H1 (cell line): Measurements from ENCODE around the gene RRAS2. TPM values are rescaled to one million over a fixed set of nuclear protein-coding genes. Genes with fewer than 3 reads are reported as not detected.

Experiments used
- EP300 ChIP-seq, 2 experiments: IDR thresholded peaks; 1 replicate in 1 of 2; 2 replicates in 1 of 2; pipeline ENCODE4 v1.6.1; 2011 to 2012; ENCODE audit warnings: low read depth in 2 of 2, low read length in 2 of 2, mild to moderate bottlenecking in 2 of 2, borderline replicate concordance in 1 of 2, inconsistent platforms in 1 of 2, moderate library complexity in 1 of 2
- EZH2 ChIP-seq: fragments of 200-600 bp; sonication (generic); IDR thresholded peaks from 2 replicates; pipeline ENCODE4 v1.7.1; 2012; ENCODE audit warnings: low read depth, mild to moderate bottlenecking, moderate library complexity, low read length, inconsistent platforms; ENCODE audit not compliant: severe bottlenecking
- KDM5A ChIP-seq: fragments of 200-600 bp; IDR thresholded peaks from 2 replicates; pipeline ENCODE4 v1.7.1; 2012; ENCODE audit warnings: mild to moderate bottlenecking, low read length, inconsistent platforms, mixed read lengths
- RBBP5 ChIP-seq: IDR thresholded peaks from 2 replicates; pipeline ENCODE4 v1.7.1; 2012; ENCODE audit warnings: low read depth, mild to moderate bottlenecking, inconsistent platforms, low read length, moderate library complexity, borderline replicate concordance
- SUZ12 ChIP-seq: fragments of 200-600 bp; sonication (generic); IDR thresholded peaks from 2 replicates; pipeline ENCODE4 v1.6.1; 2012; ENCODE audit warnings: mild to moderate bottlenecking, inconsistent platforms, low read length, moderate library complexity, mixed read lengths
- polyA plus RNA-seq, 7 experiments: library from polyadenylated mRNA; depleted of rRNA in 3 of 7; stranded (reverse) in 5 of 7; unstranded in 2 of 7; fragments of >200 nt in 5 of 7; fragments of 200-250 nt in 2 of 7; gene quantifications; 1 replicate in 5 of 7; 2 replicates in 1 of 7; 4 replicates in 1 of 7; pipeline versions ENCODE4 v1.2.1 to v1.2.3, GENCODE V29; 2011 to 2013; ENCODE audit warnings: missing spikeins in 2 of 7, mixed read lengths in 2 of 7
- total RNA-seq: library from RNA; stranded (reverse); fragmentation: NEBNext Ultra II Directional; extraction: Animal tissue kit (Norgen Biotek cat#: 25700); gene quantifications from 2 replicates; pipeline ENCODE4 v1.2.1, GENCODE V29; 2021
- TF ChIP-seq, protein P1 (sequence below), 3 experiments: IDR thresholded peaks; 1 replicate in 2 of 3; 2 replicates in 1 of 3; pipeline versions ENCODE4 v1.5.1 to v1.6.1; 2011; ENCODE audit warnings: low read length in 3 of 3, mild to moderate bottlenecking in 3 of 3, inconsistent platforms in 2 of 3, low read depth in 1 of 3, moderate library complexity in 1 of 3; ENCODE audit not compliant: insufficient read depth in 1 of 3; ENCODE audit errors: control extremely low read depth in 1 of 3

RRAS2 gene
- total and polyA plus RNA-seq, 2 of the 8 experiments (the other 6 are each of a cell fraction or from before 2014, with no cell fraction given), result 72.3 to 234 TPM

DNA sequence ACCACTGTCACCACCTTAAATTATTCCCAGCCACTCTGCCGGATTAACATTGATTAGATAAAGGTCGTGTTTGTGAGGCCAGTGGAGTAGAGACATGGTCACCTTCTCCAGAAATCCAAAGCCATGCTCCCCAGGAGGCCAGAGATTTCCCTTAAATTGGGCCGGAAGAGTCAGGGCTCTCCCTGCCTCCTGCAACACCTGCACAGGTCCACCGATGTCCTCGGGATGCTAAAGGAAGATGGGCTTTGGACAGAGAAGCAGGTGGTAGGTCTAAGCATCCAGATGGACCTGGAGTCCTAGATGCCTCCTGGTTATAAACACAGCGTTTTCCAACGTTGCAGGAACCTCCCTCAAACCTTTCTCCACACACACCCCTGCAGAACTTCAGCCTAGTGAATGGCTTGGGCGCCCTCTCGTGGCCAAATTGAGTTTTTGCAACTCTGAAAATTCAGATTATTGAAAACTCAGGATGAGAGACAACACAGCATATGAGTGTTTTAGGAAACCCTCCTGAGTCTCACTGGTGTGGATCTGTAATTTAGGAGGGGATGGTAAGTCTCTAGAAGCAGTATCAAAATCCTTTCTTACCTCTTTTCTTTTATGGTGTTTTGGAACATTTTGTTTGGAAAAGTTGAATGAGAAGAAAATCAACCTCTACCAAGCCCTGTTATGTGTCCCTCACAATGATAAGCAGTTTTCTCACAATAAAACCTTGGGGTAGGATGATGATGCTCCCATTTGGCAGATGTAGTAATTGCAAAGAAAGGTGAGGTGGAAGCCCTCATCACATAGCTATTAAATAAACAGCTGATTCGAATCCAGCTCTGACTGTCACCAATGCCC is 109.6 kb downstream of the RRAS2 start (continued):
- TF ChIP-seq, protein P1, sequence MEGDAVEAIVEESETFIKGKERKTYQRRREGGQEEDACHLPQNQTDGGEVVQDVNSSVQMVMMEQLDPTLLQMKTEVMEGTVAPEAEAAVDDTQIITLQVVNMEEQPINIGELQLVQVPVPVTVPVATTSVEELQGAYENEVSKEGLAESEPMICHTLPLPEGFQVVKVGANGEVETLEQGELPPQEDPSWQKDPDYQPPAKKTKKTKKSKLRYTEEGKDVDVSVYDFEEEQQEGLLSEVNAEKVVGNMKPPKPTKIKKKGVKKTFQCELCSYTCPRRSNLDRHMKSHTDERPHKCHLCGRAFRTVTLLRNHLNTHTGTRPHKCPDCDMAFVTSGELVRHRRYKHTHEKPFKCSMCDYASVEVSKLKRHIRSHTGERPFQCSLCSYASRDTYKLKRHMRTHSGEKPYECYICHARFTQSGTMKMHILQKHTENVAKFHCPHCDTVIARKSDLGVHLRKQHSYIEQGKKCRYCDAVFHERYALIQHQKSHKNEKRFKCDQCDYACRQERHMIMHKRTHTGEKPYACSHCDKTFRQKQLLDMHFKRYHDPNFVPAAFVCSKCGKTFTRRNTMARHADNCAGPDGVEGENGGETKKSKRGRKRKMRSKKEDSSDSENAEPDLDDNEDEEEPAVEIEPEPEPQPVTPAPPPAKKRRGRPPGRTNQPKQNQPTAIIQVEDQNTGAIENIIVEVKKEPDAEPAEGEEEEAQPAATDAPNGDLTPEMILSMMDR (IDR thresholded peaks at IDR 0.05; ENCODE audit: control extremely low read depth in 1 of 3, insufficient read depth in 1 of 3, low read depth in 1 of 3, low read length in 3 of 3), result peak; percentile 42 to 91 (median 88)
- no peak for TF ChIP-seq EP300 (IDR thresholded peaks at IDR 0.05; ENCODE audit: borderline replicate concordance in 1 of 2, low read depth in 2 of 2, low read length in 2 of 2)
- no peak for TF ChIP-seq SUZ12
- no peak for TF ChIP-seq RBBP5
- TF ChIP-seq EZH2, result no peak
- TF ChIP-seq KDM5A, result no peak
